GM21825 (cell line): ENCODE measurements around the gene PDE10A.
"Not testable (repeated sequence)": the region's sequence is repeated elsewhere in the genome, so short reads cannot be mapped to it uniquely, and the experiment has no call there.

Experiments
- ATAC-seq: cut with Tn5 transposase; IDR thresholded peaks from one replicate; pipeline ENCODE4 v1.9.1; 2021; ENCODE audit warnings: mild to moderate bottlenecking, moderate library complexity; ENCODE audit not compliant: unreplicated experiment

Gene PDE10A

DNA sequence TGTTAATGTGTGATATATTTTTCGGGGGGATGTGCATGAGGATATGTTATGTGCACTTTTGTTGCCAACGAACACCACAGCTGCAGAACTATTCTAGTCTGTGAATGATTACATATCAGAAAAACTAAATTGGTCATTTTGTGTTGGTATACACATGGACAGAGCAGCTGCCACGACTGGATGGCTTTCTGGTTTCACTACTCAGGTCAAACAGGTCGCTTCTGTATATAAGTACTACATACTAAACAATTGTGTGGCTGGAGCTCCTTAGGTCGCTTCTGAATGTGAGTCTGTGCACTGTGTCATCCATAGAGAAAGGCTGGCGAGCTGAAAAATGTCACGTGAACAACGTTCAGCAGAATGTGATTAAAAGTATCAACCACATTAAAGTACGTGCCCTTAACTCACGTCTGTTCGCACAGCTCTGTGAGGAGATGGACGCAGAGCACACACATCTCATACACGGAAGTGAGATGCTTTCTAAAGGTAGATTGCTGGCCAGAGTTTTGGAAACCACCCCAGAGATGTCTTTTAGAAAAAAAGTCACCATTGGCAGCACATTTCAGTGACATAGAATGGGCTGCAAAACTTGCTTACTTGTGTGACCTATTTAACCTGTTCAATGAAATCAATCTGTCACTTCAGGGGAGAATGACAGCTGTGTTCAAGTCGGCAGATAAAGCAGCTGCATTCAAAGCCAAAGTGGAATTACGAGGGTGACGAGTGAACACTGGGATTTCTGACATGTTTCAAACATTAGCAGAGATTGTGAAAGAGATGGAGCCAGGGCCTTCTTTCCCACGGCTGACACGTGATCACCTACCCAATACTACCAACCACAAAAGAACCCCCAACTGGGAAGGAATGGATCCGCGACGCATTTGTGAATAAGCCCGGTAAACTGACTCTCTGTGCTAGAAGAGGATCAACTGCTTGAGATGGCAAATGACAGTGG, 176.6 kb downstream of the PDE10A start:
- ATAC-seq = no peak

DNA sequence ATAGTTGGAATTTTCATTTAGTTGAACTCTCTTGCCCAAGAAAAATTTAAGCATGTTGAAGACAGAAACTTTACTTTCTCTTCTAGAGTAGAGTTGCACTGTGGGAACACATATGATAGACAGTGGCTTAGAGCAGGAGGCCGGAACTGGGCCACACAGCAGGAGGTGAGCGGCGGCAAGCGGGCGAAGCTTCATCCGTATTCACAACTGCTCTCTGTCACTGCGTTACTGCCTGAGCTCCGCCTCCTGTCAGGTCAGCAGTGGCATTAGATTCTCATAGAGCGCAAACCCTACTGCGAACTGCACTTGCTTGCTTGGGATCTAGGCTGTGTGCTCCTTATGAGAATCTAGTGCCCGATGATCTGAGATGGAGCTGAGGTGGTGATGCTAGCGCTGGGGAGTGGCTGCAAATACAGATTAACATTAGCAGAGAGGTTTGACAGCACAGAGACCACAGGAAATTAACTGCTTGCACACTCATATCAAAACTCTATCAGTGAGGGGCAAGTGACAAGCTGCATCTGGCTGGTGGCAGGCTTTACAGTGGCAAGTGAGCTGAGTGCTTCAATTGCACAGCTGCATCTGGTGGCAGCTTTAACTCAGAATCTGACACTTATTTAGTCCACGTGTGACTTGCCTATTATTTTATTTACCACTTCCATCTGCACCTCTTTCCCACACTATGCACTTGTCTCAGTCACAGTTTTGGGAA, 178.7 kb downstream of the PDE10A start:
- ATAC-seq = no peak

DNA sequence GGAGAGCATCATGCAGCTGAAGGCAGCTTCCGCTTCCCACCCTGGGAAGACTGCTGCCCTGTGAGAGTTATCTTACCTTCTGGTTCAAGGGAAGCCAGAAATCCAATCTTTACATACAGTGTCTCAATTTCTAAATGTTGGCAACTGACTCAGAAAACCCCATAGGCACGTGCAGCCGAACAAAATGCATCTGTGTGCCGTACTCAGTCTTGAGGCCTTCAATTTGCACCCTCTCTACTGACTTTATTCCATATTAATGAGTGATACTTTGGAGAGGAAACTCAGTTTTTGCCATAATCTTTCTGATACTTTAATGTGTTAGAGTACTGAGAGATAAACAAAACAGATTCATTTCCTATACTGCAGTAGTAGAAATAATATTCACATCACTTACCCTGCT, 181.1 kb downstream of the PDE10A start:
- no peak for ATAC-seq

DNA sequence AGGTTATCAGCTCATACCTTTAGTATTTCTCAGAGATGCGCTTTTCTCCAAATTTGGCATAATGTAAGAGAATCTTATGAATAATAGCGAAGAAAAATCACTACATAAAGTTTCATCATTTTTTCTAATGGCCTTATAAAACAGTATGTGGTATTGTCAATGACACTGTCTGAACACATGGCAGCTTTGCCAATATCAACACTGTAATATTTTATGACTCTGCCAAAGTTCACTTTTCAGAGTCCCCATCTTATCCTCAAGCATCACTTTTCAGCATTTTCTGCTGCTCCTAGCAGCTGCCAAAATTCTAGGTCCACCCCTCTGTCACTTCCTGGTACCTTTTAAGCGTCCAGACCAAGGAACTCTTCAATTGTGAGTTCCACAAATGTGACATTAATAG, 182.1 kb downstream of the PDE10A start:
- ATAC-seq = no peak

DNA sequence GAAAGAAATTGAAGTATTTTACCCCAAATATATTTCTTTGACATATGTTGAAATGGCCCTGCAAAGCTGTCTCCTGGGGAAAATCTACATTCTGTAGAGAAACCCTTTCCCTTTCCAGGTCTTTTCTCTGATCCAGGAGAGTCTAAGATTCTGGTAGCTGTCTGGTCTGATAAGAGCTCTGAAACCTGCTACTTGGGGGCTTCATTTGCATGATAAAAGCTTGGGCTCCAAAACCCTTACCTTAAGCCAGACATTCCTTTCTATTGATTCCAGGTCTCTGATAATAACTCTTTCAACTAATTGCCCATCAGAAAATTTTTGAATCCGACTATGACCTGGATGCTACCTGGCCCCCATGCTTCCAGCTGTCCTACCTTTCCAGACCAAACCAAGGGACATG, 184.5 kb downstream of the PDE10A start:
- ATAC-seq = no peak

DNA sequence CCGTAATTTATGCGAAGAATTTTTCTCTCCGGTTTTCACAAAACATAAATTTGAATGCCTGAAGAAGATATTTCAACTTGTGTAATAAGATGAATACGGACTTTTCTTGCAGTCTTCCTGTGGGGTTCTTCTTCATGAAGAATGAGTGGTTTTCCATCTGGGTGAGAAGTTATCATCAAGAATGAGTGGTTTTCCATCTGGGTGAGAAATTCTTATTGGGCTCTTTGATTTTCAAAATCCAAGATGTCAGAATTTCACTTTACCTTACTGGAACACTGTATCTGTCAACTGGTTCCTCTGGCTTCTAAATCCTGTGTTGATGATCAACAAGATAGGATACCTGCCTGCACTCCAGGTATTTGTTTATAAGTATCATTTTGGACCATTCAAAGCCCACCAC, 193.6 kb downstream of the PDE10A start:
- ATAC-seq = no peak

DNA sequence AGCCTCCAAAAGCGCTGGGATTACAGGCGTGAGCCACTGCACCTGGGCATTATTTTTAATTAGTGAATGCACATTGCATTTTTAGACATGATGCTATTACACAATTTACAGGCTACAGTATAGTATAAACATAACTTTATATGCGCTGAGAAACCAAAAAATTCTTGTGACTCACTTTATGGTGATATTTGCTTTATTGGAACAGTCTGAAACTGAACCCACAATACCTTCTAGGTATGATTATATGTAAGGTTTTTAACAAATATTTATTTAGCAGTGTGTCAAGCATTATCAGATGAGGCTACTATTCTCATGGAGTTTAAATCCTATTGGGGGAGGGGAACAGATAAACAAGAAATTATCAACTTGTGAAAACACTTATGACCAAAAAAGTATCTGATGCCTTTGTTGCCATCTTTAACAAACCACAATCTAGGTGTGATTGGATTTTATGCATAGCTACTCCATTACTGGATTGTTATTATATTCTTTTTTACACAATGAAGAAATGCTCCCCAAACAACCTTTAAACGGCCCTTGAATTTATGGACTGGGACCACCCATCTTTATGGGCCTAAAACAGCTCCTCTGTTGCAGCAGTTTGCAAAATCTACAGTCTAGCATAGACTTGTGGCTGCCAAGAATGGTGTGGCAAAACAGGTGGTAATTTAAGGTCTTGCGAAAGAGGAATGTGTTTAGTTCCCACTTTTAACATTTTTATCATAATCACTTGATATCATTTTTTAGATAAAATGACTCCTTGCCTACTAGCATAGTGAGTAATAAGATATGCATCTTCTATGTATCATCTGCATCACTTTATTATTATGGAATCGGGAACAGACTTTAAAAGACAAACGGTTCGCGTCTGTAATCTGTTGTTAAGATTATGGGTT, 194.5 kb downstream of the PDE10A start:
- ATAC-seq = no peak

DNA sequence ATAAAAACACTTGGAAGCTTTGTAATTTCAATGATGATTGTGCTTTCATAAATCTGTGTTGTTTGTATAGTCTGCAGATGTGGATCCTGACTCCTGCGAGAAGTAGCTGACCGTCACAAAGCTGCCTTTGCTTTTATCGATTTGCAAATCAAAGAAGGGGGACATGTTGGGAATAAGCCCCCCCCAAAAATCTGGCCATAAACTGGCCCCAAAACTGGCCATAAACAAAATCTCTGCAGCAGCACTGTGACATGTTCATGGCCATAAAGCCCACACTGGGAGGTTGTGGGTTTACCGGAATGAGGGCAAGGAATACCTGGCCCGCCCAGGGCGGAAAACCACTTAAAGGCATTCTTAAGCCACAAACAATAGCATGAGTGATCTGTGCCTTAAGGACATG, 199.5 kb downstream of the PDE10A start:
- not testable (repeated sequence) for ATAC-seq

DNA sequence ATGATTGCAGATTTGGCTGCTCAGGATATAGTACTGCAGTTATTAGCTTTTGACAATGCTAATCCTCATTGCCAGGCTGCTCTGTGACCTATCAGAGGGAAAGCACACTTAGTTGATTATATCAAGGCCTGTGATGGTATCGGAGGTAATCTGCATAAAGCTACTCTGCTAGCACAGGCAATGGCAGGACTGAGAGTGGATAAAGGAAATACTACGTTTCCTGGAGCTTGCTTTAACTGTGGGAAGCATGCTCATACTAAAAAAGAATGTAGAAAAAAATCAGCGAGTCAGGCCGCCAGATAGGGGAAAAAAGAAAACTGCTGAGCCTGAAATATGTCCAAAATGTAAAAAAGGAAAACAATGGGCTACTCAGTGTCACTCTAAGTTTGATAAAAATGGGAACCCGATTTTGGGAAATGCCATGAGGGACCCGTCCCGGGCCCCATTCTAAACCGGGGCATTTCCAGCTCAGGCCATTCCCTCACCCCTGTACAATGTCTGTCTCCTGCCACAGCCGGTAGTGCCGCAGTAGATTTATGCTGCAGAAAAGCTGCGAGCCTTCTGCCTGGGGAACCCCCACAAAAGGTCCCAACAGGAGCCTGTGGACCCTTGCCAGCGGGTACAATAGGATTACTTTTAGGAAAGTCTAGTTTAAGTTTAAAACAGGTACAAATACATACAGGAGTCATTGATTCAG, 203.3 kb downstream of the PDE10A start:
- not testable (repeated sequence) for ATAC-seq

DNA sequence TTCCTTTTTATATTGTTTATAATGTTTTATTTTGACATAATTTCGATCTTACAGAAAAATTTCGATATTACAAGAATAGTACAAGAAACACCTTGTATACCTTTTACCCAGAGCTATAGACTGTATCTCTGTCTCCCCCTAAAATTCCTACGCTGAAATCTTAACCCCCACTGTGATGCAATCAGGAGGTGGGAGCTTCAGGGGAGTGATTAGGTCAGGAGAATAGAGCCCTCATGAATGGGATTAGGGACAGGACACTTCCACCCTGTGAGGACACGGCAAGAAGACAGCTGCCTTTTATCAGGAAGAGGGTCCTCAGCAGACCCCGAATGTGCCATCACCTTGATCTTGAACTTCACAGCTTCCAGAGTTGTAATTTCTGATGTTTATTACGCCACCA, 204.9 kb downstream of the PDE10A start:
- ATAC-seq = no peak

DNA sequence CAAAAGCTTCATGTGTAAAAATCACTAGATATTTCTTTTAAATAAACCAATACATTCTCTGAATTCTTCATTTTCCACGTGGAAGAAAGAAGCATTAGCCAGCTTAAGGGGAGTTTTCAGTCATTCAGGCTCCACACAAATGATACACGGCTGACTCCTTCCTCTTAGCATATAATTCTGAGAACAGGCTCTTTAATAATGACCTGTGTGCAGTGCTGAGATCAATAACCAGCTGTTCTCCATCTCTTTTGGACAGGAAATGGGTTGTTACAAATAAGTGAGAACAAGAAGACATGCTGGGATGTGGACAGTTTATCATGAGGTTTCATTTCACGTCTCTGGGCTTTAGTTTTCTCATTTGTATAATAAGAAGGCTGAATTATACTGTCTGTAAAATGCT, 206.8 kb downstream of the PDE10A start:
- ATAC-seq = no peak

DNA sequence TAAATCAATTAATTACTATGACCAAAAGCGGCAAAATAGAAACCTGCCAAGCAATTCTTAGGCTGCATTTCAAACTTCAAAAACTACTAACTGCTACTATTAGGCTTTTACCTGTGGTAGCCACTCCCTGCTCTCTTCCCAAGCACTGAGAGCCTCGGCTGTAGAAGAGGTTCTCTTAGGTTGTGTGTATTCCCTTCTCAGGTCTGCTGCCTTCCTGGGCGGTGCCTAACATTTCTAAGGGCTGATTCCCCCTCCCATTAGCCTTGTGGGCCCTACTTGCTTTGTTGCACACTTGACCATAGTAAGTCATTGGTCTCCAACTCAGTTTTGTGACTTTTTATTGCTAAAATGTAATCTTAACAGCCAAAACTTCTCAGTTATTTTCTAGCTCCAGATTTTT, 207.6 kb downstream of the PDE10A start:
- no peak for ATAC-seq

DNA sequence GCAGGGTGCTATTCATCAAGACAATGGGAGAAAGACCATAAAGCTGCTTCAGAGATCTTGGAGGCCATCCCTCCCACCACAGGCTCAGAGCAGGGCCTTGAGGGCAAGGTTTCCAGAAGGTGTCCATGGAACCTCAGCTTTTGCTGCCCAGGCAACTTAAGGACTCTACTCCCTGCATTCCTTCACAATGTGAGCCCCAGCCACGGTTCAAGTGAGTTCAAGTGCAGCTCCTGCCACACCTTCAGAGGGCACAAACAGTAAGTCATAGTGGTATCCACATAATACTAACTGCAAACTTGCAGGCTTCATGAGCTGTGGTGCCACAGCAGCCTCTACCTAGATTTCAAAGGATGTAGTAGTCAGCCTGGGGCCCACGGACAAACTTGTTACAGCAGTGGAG, 209.6 kb downstream of the PDE10A start:
- no peak for ATAC-seq

DNA sequence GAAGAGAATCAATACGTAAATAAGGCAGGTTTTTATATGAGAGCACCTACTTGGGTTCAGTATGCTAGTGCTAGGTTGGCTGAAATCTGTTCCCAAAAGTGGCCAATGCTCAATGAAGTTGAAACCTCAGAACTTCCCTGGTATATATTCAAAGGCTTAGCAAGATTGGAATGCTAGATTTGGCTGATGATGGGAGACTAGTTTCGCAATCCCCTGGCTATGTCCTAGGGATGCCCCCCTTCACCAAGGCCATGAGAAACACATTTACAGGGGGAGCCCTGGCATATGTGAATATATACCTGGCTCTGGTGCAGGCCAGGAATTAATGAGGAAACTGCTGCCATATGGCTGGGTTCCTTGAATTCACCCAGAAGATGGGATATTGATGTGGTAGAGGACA, 211.2 kb downstream of the PDE10A start:
- no peak for ATAC-seq

DNA sequence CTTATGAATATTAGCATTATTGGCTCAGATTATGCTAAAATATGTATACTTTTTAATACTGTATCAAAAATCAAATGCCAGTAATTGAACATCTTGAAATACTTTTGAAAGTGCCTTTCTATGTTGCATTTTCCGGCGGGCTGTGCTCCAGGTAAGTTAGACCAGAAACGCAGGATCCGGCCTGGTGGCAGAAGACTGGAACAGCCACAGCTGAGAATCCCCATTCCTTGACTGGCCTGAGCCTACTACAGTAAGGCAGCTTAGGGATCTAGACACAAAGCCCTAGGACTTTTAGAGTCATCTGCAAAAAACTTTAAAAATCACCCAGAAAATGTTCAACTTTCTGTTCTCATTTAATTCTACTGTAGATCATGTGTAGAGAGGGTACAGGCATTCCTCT, 214.8 kb downstream of the PDE10A start:
- no peak for ATAC-seq

DNA sequence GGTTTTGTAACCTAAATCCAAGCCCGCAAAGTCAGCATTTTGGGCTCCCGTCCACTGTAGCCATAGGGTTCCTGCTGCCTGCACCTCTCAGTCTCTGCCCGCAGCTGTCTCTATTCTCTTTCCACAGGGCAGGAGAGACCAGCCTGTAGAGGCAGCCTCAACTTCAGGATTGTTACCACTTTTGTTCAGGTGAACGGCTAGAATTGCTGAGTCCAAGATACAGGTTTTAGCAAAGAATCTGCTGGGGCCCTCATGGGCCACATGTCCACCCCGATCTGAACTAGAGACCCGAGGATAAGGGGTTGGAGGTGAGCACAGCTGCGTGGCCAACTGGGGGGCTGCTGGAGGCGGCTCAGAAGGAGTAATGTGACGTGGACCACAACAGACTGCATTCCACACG, 215.9 kb downstream of the PDE10A start:
- ATAC-seq = no peak

DNA sequence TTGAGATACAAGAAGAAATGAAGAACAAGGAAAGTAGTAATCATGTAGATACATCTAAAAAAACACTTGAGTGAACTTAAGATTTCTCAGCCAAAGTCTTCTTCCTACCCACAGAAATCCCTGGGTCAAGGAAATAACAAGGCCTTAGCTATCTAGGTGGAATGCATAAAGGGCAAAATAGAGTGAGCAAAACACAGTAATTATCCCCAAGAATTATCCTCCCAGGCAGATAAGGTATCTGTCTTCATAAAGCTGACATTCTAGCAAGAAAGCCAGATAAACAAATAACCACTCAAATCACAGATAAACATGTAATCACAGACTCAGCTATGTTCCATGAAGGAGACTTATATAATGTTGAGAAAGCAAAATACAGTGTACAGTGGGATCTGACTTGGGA, 216.7 kb downstream of the PDE10A start:
- no peak for ATAC-seq

DNA sequence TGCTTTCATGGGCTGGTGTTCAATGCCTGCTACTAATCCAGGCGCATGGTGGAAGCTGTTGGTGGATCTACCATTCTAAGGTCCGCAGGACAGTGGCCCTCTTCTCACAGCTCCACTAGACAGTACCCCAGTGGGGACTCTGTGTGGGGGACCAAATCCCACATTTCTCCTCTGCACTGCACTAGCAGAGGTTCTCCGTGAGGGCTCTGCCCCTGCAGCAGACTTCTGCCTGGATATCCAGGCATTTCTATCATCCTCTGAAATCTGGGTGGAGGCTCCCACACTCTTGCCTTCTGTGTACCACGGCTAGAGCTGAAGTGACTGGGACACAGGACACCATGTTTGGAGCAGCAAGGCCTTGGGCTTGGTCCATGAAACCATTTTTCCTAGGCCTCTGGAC, 219.6 kb downstream of the PDE10A start:
- no peak for ATAC-seq

DNA sequence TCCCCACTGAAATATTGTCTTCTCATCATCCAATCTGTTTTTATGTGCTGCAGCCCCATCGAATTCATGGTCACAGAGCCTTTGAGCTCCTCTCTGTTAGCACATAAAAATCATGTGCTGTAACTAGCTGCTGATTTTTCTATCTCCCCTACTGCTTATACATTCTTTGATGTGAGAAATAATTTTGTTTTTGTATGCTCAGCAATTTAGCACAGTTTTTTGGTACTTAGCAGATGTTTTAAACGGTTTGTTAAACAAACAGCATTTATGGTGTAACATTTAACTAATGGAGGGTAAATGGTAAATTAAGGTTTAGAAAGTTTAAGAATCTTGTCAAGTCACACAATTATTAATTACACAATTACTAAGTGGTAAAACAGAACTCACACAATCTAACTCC, 221.9 kb downstream of the PDE10A start:
- no peak for ATAC-seq

DNA sequence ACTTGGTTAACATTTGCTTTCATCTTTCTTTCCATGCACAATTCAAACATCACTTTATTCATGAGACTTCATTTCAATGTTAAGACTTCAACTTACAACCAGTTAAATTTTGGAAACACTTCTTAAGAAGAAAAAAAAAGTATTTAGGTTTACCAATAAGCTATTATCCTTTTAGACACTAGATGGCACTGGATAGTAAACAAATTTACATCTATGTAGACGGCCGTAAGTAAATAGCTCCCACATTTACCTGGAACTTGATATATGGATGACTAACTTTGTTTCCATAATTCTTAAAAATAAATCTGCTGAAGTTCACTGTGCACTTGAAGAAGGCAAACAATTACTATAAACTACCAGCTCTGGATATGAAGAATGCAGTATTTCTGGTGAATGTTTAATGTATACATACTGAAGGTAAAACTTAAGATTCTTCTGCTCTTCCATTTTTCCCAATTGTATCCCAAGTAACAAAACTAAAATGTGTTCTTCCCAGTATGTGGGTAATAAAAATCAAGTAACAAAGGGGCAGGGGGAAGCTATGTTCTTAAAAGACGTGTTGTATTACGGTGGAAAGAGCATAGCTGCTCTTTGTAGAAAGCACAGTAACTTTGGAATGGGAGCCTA, 223.0 kb downstream of the PDE10A start:
- no peak for ATAC-seq
